DMS153 treated with DMSO at 0.1 percent for 48 hours (cell line): ENCODE data around the gene VPS37C.
"Not testable (repeated sequence)": the region's sequence is repeated elsewhere in the genome, so short reads cannot be mapped to it uniquely, and the experiment has no call there.

Experiments
- DNase-seq: peaks from one replicate; lab custom pipeline; 2025; ENCODE audit not compliant: unreplicated experiment; lab: John Stamatoyannopoulos, UW

Gene VPS37C

GRCh38 chr11:61161190-61162091 is at the start of gene VPS37C:
Gene VPS37C, minus strand, starts transcription at chr11:61161426. Its CDS starts 22,597 bp downstream, at chr11:61138829.
- peak; percentile 55 for DNase-seq

- not testable (repeated sequence) for DNase-seq
Observed at GRCh38 chr11:61210629-61211028, 49.4 kb upstream of the VPS37C start.

GRCh38 chr11:61207636-61208310 is 46.5 kb upstream of the VPS37C start:
- DNase-seq, result not testable (repeated sequence)

GRCh38 chr11:61204502-61205059 is 43.4 kb upstream of the VPS37C start:
- not testable (repeated sequence) for DNase-seq

GRCh38 chr11:61203873-61204272 is 42.6 kb upstream of the VPS37C start:
- not testable (repeated sequence) for DNase-seq

- DNase-seq, result not testable (repeated sequence)
Observed at GRCh38 chr11:61202950-61203746, 41.9 kb upstream of the VPS37C start, which contains the start of gene PGA3. Gene PGA3, plus strand, starts transcription at chr11:61203515. Its CDS starts 50 bp downstream, at chr11:61203565.

- no peak for DNase-seq
Observed at GRCh38 chr11:61201476-61201875, 40.2 kb upstream of the VPS37C start.

GRCh38 chr11:61198948-61199523 is 37.8 kb upstream of the VPS37C start:
- DNase-seq, result no peak

- no peak for DNase-seq
Observed at GRCh38 chr11:61198361-61198760, 37.1 kb upstream of the VPS37C start.

GRCh38 chr11:61195719-61196118 is 34.5 kb upstream of the VPS37C start:
- DNase-seq, result no peak

- DNase-seq, result no peak
Observed at GRCh38 chr11:61194981-61195695, 33.9 kb upstream of the VPS37C start.

GRCh38 chr11:61194169-61194671 is 33.0 kb upstream of the VPS37C start:
- DNase-seq, result no peak

GRCh38 chr11:61193596-61193995 is 32.4 kb upstream of the VPS37C start:
- no peak for DNase-seq

- no peak for DNase-seq
Observed at GRCh38 chr11:61189933-61190332, 28.7 kb upstream of the VPS37C start.

- DNase-seq, result peak; percentile 81
Observed at GRCh38 chr11:61187505-61188130, 26.4 kb upstream of the VPS37C start.

- no peak for DNase-seq
Observed at GRCh38 chr11:61186504-61186903, 25.3 kb upstream of the VPS37C start.

GRCh38 chr11:61183645-61184044 is 22.4 kb upstream of the VPS37C start:
- no peak for DNase-seq

- no peak for DNase-seq
Observed at GRCh38 chr11:61181489-61181888, 20.3 kb upstream of the VPS37C start.

GRCh38 chr11:61180205-61180604 is 19.0 kb upstream of the VPS37C start:
- DNase-seq, result not testable (repeated sequence)
